Activated CD8-positive, alpha-beta T cell treated with anti-CD3 and anti-CD28 coated beads, Interleukin-2, amount 10 ng/mL, durations not matched to agents 7 days and 5 days (primary cell): ENCODE results near the gene ZMYM2. TPM values are rescaled to one million over a fixed set of nuclear protein-coding genes. Genes with fewer than 3 reads are reported as not detected.

Source experiments
- ATAC-seq: fragments of 150-1000 bp; cut with Tn5 transposase; one replicate; pipeline ENCODE4 v1.10.0; 2021; ENCODE audit warnings: moderate library complexity
- CTCF ChIA-PET: fragments of 350-600 bp; sonication (Branson Sonifier 250); formaldehyde crosslinking; loops from one replicate; lab custom pipeline; 2021; ENCODE audit warnings: antibody characterized with exemption; lab: Charles Lee
- POLR2A ChIA-PET: fragments of 350-600 bp; sonication (Branson Sonifier 250); formaldehyde crosslinking; loops from one replicate; lab custom pipeline; 2021; ENCODE audit warnings: antibody characterized with exemption; lab: Charles Lee
- DNase-seq: peaks from one replicate; pipeline ENCODE4 v3.0.0-alpha.2; 2020
- H3K27ac Mint-ChIP-seq: one replicate; pipeline ENCODE4 v1.8.0; 2021; ENCODE audit warnings: mild to moderate bottlenecking, mixed read lengths
- H3K27me3 Mint-ChIP-seq: one replicate; pipeline ENCODE4 v1.8.0; 2021; ENCODE audit warnings: low read depth, mixed read lengths
- H3K36me3 Mint-ChIP-seq: one replicate; pipeline ENCODE4 v1.8.0; 2021; ENCODE audit warnings: low read depth, mixed read lengths
- H3K4me1 Mint-ChIP-seq: one replicate; pipeline ENCODE4 v1.8.0; 2021; ENCODE audit warnings: low read depth, mixed read lengths
- H3K4me3 Mint-ChIP-seq: one replicate; pipeline ENCODE4 v1.8.0; 2021; ENCODE audit warnings: mild to moderate bottlenecking, mixed read lengths
- H3K9me3 Mint-ChIP-seq: one replicate; pipeline ENCODE4 v1.8.0; 2022; ENCODE audit warnings: mixed read lengths; ENCODE audit not compliant: insufficient read depth
- total RNA-seq, 2 experiments: library from RNA; stranded (reverse); gene quantifications; one replicate each; pipeline ENCODE4 v1.2.3, GENCODE V29; 2021

Gene ZMYM2
- total RNA-seq, 2 experiments from 2014 or later: 45.6 to 51.8 TPM

DNA sequence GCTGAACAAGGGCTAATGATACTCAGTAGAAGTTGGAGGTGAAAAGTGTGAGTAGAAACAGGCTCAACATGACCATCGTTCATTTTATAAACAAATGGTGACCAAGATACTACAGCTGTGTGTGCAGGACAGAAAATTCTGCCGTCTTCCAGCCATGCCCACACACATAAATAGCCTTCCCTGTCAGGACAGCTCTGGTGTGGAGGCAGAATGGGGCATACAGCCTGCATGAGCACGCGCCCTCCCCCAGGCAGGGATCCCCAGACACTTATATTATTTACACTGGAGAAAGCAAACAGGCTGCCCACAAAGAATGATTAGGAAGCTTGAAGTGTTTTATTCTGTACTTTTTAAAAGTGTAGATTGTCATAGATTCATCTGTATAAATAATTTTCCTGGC lies 182.0 kb downstream of the ZMYM2 start:
- no peak overlapping the region for H3K4me3 Mint-ChIP-seq
- POLR2A ChIA-PET: interaction anchor here (0.9 kb wide), 1 partner anchor 12 kb away, joined by 3 read pairs; no protein-coding TSS in a partner anchor
- ATAC-seq (no peak), DNase-seq (no peak)
- H3K9me3 Mint-ChIP-seq: no peaks in the 10 kb centered on the region
- CTCF ChIA-PET: interaction anchor here (1.3 kb wide), 1 partner anchor 12 kb away, joined by 3 read pairs; no protein-coding TSS in a partner anchor
- H3K27ac Mint-ChIP-seq: no peak overlapping the region
- H3K4me1 Mint-ChIP-seq: peaks cover 11% of the 10 kb centered on the region
- H3K36me3 Mint-ChIP-seq: no peaks in the 10 kb centered on the region
- H3K27me3 Mint-ChIP-seq: peaks cover 50% of the 10 kb centered on the region

Other genes with a start within 250 kb of the ZMYM2 start
- gene PSPC1, start 175.8 kb upstream of the ZMYM2 start, total RNA-seq: 10 to 100 TPM; 70.9 to 72.2 TPM
- 10 to 100 TPM; 15.8 to 18.2 TPM for gene ZMYM5, start 95.1 kb upstream of the ZMYM2 start, total RNA-seq
- gene GJA3, start 202.3 kb downstream of the ZMYM2 start, total RNA-seq: under 1 TPM in 1 of 2 experiments, not detected in 1; 0.16 TPM
- gene GJB2, start 234.2 kb downstream of the ZMYM2 start, total RNA-seq: under 1 TPM; 0.26 to 0.32 TPM